ENCODE data around the gene SMURF2.
"Not testable (repeated sequence)": the region's sequence is repeated elsewhere in the genome, so short reads cannot be mapped to it uniquely, and the experiment has no call there.

DNA sequence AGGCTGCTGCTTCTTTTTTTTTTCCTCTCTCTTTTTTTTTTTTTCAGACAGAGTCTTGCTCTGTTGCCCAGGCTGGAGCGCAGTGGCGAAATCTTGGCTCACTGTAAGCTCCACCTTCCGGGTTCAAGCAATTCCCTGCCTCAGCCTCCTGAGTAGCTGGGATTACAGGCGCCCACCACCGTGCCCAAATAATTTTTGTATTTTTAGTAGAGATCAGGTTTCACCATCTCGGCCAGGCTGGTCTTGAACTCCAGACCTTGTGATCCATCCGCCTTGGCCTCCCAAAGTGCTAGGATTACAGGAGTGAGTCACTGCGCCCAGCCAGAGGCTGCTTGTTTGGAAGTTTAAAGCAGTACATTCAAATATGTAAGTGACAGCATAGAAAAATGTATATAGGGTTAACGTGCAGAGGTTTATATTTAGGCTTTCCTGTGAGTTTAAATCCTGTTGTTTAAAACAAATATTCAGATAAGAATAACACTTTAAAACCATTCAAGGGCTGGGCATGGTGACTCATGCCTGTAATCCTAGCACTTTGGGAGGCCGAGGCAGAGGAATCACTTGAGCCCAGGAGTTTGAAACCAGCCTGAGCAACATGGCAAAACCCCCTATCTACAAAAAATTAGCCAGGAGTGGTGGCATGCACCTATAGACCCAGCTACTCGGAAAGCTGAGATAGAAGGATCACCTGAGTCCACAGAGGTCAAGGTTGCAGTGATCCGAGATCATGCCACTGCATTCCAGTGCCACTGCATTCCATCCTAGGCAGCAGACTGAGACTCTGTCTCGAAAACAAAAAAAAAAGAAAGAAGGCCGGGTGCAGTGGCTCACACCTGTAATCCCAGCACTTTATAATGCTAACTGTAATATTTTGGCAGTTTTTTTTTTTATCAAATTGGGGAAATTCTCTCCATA, 6.0 kb upstream of the SMURF2 start:
- TF ChIP-seq, protein P1, sequence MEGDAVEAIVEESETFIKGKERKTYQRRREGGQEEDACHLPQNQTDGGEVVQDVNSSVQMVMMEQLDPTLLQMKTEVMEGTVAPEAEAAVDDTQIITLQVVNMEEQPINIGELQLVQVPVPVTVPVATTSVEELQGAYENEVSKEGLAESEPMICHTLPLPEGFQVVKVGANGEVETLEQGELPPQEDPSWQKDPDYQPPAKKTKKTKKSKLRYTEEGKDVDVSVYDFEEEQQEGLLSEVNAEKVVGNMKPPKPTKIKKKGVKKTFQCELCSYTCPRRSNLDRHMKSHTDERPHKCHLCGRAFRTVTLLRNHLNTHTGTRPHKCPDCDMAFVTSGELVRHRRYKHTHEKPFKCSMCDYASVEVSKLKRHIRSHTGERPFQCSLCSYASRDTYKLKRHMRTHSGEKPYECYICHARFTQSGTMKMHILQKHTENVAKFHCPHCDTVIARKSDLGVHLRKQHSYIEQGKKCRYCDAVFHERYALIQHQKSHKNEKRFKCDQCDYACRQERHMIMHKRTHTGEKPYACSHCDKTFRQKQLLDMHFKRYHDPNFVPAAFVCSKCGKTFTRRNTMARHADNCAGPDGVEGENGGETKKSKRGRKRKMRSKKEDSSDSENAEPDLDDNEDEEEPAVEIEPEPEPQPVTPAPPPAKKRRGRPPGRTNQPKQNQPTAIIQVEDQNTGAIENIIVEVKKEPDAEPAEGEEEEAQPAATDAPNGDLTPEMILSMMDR (IDR thresholded peaks at IDR 0.05) = not testable (repeated sequence)
- not testable (repeated sequence) for TF ChIP-seq POLR2A (IDR thresholded peaks at IDR 0.05)

Data from breast epithelium (tissue), 3 donors.